Heart left ventricle (tissue), 13 donors: Measurements from ENCODE around the gene RNF213.

ENCODE experiments used
- CTCF ChIP-seq, 12 donors: fragments of 200-600 bp; sonication (generic) in 4 of 12; IDR thresholded peaks; one replicate each; pipeline versions ENCODE4 v1.5.0 to v1.8.0; 2018 to 2022; ENCODE audit warnings: antibody characterized with exemption in 12 of 12, mild to moderate bottlenecking in 5 of 12
- POLR2A ChIP-seq, 2 donors: fragments of 450-650 bp; IDR thresholded peaks; one replicate each; pipeline ENCODE4 v1.6.1; 2017; ENCODE audit warnings: antibody characterized with exemption in 2 of 2, mild to moderate bottlenecking in 2 of 2, moderate library complexity in 2 of 2
- donor health status: ischemic (EF 13 %, LVEDD 7.1; RV severe dilation, severe dysfunction).
- donor health status: DM: no; HTN: yes; CAD: no.
- donor health status: DM: no; HTN: no; CAD: no.
- donor health status: ischemic (EF 25% LVEDD 6.9; RV normal size, moderate dysfunction).
- donor health status: ischemic (EF 25% LVEDD 5.7; RV mildly dilated, moderate dysfunction).
- donor health status: ischemic (EF 35%, LVEDD 5.7; RV mildly dilated, moderate dysfunction).
- donor health status: nonischemic (EF 11% LVEDD 7.7; RV severe dilation, severe dysfunction).
- donor health status: DM: yes; HTN: yes; CAD: no.
- donor health status: PGD.
- donor health status: ischemic (EF 29% LVEDD 5.4; RV normal size, mild dysfunction).
- donor health status: nonischemic (EF 23%, LVEDD 6.1; RV moderate dilation, normal function).

GRCh38 chr17:80447790-80448189, 187.1 kb downstream of the RNF213 start:
- TF ChIP-seq CTCF (IDR thresholded peaks at IDR 0.05) (no peak), POLR2A (IDR thresholded peaks at IDR 0.05) (no peak)
